Nephron progenitor cell (in vitro differentiated cells): Measurements from ENCODE around the gene TMEM236.

Source experiments
- DNase-seq: peaks from one replicate; pipeline ENCODE4 v3.0.0; 2021
- H3K27ac Mint-ChIP-seq: 2 replicates; pipeline ENCODE4 v1.8.0; 2021; ENCODE audit warnings: mild to moderate bottlenecking, moderate library complexity, mixed read lengths
- H3K27me3 Mint-ChIP-seq: 2 replicates; pipeline ENCODE4 v1.8.0; 2021; ENCODE audit warnings: mild to moderate bottlenecking, low read depth, mixed read lengths; ENCODE audit not compliant: poor library complexity
- H3K36me3 Mint-ChIP-seq: 2 replicates; pipeline ENCODE4 v1.8.0; 2021; ENCODE audit warnings: low read depth, mixed read lengths
- H3K4me1 Mint-ChIP-seq: 2 replicates; pipeline ENCODE4 v1.8.0; 2021; ENCODE audit warnings: mixed read lengths
- H3K4me3 Mint-ChIP-seq: 2 replicates; pipeline ENCODE4 v1.8.0; 2021; ENCODE audit warnings: mild to moderate bottlenecking, moderate library complexity, mixed read lengths
- H3K9me3 Mint-ChIP-seq: 2 replicates; pipeline ENCODE4 v1.8.0; 2021; ENCODE audit warnings: mild to moderate bottlenecking, moderate library complexity, mixed read lengths
- CTCF ChIP-seq: fragments of 200-600 bp; sonication (generic); IDR thresholded peaks from 2 replicates; pipeline ENCODE4 v1.5.0; 2021; ENCODE audit warnings: antibody characterized with exemption

Gene TMEM236

DNA sequence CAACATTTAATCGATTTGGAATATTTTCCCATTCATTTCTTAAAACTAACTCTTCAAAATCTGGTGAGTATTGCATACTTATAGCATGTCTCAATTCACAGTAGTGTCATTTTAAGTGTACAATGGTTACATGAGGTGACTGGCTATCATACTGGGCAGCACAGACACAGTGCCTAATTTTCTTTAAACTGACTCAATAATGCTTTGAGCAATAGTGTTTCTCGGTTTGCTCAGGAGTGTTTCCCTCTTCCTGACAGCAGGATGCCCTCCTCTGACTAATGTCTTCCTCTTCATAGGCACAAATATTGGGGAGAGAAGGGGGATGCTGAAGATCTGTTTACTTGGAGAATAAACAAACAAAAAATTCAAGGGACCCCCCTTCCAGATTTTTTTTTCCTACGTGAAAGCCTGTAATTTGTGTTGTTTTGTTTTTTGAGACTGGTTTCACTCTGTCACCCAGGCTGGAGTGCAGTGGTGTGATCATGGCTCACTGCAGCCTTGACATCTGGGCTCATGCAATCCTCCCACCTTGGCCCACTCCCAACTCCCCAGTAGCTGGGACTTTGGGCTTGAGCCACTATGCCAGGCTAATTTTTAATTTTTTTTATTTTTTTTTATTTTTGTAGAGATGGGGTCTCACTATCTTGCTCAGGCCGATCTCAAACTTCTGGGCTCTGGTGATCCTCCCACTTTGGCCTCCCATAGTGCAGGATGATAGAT lies 59.3 kb downstream of the TMEM236 start:
- H3K4me3 Mint-ChIP-seq: no peak overlapping the region
- no peak for TF ChIP-seq CTCF
- no peak for DNase-seq
- no peak overlapping the region for H3K27ac Mint-ChIP-seq
- H3K36me3 Mint-ChIP-seq: no peaks in the 10 kb centered on the region
- H3K27me3 Mint-ChIP-seq: peaks cover 8% of the 10 kb centered on the region
- peaks cover 30% of the 10 kb centered on the region for H3K4me1 Mint-ChIP-seq
- H3K9me3 Mint-ChIP-seq: no peaks in the 10 kb centered on the region

DNA sequence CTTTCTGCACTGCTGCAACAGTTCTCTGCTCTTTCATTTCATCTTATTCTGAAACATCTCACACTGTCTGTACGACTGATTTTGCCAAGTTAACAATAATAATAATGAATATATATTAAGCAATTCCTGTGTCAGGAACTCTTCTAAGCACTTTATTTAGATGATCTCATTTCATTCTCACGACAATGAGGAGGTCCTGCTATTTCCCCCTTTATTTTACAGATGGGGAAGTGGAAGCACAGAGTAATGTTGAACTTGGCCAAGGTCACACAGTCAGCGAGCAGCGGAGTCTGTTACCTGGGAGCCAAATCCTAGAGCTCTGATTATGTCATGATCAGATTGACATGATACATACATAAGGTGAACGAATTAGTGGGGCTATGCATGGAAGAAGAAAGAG lies 63.0 kb downstream of the TMEM236 start:
- no peak for DNase-seq
- Mint-ChIP-seq H3K4me3 (no peak overlapping the region), H3K27me3 (peaks cover 10% of the 10 kb centered on the region), H3K9me3 (no peaks in the 10 kb centered on the region), H3K27ac (no peak overlapping the region), H3K36me3 (no peaks in the 10 kb centered on the region), H3K4me1 (peaks cover 18% of the 10 kb centered on the region)
- TF ChIP-seq CTCF: no peak

DNA sequence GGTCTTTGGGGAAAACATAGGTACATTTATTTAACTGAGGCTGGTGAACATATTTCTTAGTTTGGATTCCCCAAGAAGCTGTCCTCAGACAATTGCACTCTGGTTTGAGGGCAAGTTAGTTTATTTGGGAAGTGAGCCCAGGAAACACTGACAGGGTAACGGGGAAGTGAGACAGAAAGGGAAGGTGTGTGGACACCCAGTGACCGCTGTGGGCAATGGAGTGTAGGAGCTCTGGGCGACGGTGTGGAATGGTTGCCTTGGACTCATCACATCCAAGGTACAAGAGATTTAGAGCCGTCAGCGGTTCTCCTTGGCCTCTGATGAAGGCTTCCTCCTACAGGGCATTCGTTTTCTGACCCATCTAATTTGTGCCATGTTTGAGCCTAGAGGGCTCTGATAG lies 64.2 kb downstream of the TMEM236 start:
- Mint-ChIP-seq H3K9me3 (no peaks in the 10 kb centered on the region), H3K27ac (no peak overlapping the region), H3K4me3 (no peak overlapping the region), H3K4me1 (peaks cover 9% of the 10 kb centered on the region), H3K36me3 (no peaks in the 10 kb centered on the region), H3K27me3 (peaks cover 6% of the 10 kb centered on the region)
- no peak for TF ChIP-seq CTCF
- no peak for DNase-seq

DNA sequence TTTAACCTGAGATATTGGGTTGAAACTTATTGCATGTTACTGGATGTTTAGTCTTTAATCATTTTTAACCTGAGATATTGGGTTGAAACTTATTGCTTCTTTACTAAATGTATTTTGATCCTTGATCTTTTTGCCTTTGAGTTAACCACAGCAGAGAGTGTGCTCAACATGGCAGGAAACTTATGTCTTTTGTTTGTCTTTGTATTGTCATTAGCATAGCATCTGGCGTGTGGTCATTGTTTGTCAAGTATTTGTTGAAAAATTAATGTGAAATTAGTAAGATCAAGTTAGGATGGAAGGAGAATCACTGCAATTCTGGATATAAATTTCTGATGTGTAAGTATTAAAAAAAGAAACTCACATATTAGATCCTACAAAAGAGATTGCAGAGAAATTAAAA lies 65.3 kb downstream of the TMEM236 start:
- H3K4me3 Mint-ChIP-seq: no peak overlapping the region
- H3K9me3 Mint-ChIP-seq: no peaks in the 10 kb centered on the region
- peaks cover 4% of the 10 kb centered on the region for H3K27me3 Mint-ChIP-seq
- no peak overlapping the region for H3K27ac Mint-ChIP-seq
- peaks cover 6% of the 10 kb centered on the region for H3K4me1 Mint-ChIP-seq
- DNase-seq: no peak
- no peak for TF ChIP-seq CTCF
- no peaks in the 10 kb centered on the region for H3K36me3 Mint-ChIP-seq

DNA sequence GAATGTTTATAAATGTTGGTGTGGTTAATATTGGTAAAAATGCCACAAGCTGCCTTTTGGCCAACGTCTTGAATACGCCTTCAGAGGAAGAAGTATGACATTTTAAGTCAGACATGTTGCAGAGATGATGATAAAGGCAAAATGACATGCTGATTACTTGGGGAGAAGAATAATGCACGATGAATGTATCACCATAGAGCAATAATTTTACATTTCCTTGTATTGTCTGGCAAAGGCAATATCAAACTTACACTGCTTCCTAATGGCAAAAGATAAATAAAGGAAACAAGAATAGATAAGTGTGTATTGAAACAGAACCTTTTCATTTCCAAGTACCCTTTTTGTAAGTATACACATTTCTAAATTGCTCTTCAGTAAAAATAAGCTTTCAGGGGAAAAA lies 65.8 kb downstream of the TMEM236 start:
- Mint-ChIP-seq H3K36me3 (no peaks in the 10 kb centered on the region), H3K27ac (no peak overlapping the region), H3K4me3 (no peak overlapping the region), H3K4me1 (peaks cover 6% of the 10 kb centered on the region), H3K27me3 (peaks cover 4% of the 10 kb centered on the region), H3K9me3 (no peaks in the 10 kb centered on the region)
- no peak for DNase-seq
- TF ChIP-seq CTCF: no peak

GRCh38 chr10:17819836-17820235 lies 67.8 kb downstream of the TMEM236 start:
- Mint-ChIP-seq H3K27ac (no peak overlapping the region), H3K4me3 (no peak overlapping the region), H3K36me3 (no peaks in the 10 kb centered on the region), H3K9me3 (no peaks in the 10 kb centered on the region), H3K4me1 (peaks cover 6% of the 10 kb centered on the region), H3K27me3 (peaks cover 7% of the 10 kb centered on the region)
- TF ChIP-seq CTCF: no peak
- no peak for DNase-seq
